HUDEP-2 (cell line): ENCODE data around the gene TRIL.

Experiments
- DNase-seq, 76 experiments: peaks; one replicate each; lab custom pipeline; 2025; ENCODE audit not compliant: unreplicated experiment in 76 of 76; lab: John Stamatoyannopoulos, UW

Gene TRIL

GRCh38 chr7:28958235-28958979 is at the start of gene TRIL:
TRIL (minus strand) TSS chr7:28958330; CDS start chr7:28958046, 284 bp downstream.
- no peak for DNase-seq

GRCh38 chr7:29007127-29007526 is 49.0 kb upstream of the TRIL start:
- DNase-seq: no peak

GRCh38 chr7:29005829-29006228 is 47.7 kb upstream of the TRIL start:
- no peak for DNase-seq

GRCh38 chr7:29005406-29005805 is 47.3 kb upstream of the TRIL start:
- DNase-seq: no peak

- DNase-seq: no peak
Observed at GRCh38 chr7:29003703-29004102, 45.6 kb upstream of the TRIL start.

GRCh38 chr7:29000717-29001076 is 42.6 kb upstream of the TRIL start:
- DNase-seq: no peak

GRCh38 chr7:28999895-29000716 is 42.0 kb upstream of the TRIL start:
- no peak for DNase-seq

GRCh38 chr7:28999427-28999826 is 41.3 kb upstream of the TRIL start:
- no peak for DNase-seq

GRCh38 chr7:28998105-28998504 is 40.0 kb upstream of the TRIL start:
- no peak for DNase-seq

- no peak for DNase-seq
Observed at GRCh38 chr7:28996836-28997235, 38.7 kb upstream of the TRIL start.

- no peak for DNase-seq
Observed at GRCh38 chr7:28993371-28993770, 35.2 kb upstream of the TRIL start.

GRCh38 chr7:28992798-28993197 is 34.7 kb upstream of the TRIL start:
- DNase-seq: no peak

GRCh38 chr7:28990200-28990960 is 32.2 kb upstream of the TRIL start:
- DNase-seq: no peak

GRCh38 chr7:28989211-28989980 is 31.3 kb upstream of the TRIL start:
- DNase-seq: no peak

GRCh38 chr7:28988810-28989209 is 30.7 kb upstream of the TRIL start:
- DNase-seq: no peak

- DNase-seq: no peak
Observed at GRCh38 chr7:28988091-28988490, 30.0 kb upstream of the TRIL start.

- DNase-seq: no peak
Observed at GRCh38 chr7:28986765-28987110, 28.6 kb upstream of the TRIL start.

- no peak for DNase-seq
Observed at GRCh38 chr7:28986028-28986764, 28.1 kb upstream of the TRIL start.

- DNase-seq: no peak
Observed at GRCh38 chr7:28984631-28985030, 26.5 kb upstream of the TRIL start.

- no peak for DNase-seq
Observed at GRCh38 chr7:28984217-28984616, 26.1 kb upstream of the TRIL start.
